ENCODE results near the gene EFCAB6.

DNA sequence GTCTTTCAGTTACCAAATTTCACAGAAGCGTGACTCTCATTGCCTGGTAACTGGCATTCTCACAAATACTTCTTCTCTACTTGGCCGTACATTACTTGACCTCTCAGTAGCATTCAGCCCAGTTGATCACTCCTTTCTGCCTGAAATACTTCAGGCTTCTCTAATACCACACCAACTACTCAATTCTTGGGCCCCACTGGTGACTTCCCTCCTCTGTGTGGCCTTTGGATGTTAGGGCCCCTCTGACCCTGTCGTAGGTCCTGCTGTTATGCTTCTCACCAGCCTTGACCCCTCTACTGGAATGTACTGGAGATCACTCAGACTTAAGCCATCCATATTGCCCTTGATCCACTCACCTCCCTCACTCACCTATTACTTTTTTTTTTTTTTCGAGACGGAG, 2.2 kb upstream of the EFCAB6 start:
- no peak for TF ChIP-seq SREBF1 (IDR thresholded peaks at IDR 0.05; ENCODE audit: low read length)
- TF ChIP-seq ZNF207 (IDR thresholded peaks at IDR 0.05; ENCODE audit: borderline replicate concordance): no peak

Measured in GM12878 (cell line).